GM21717 (cell line): Measurements from ENCODE around the gene PRKN.
"Not testable (repeated sequence)": the region's sequence is repeated elsewhere in the genome, so short reads cannot be mapped to it uniquely, and the experiment has no call there.

Source experiments
- ATAC-seq: cut with Tn5 transposase; IDR thresholded peaks from one replicate; pipeline ENCODE4 v1.9.1; 2021; ENCODE audit warnings: mild to moderate bottlenecking, moderate library complexity; ENCODE audit not compliant: unreplicated experiment

Gene PRKN

GRCh38 chr6:161882196-161882765, 845.3 kb downstream of the PRKN start:
- ATAC-seq = no peak

- no peak for ATAC-seq
Measured at GRCh38 chr6:161880056-161880455, 847.5 kb downstream of the PRKN start.

GRCh38 chr6:161876231-161876630, 851.3 kb downstream of the PRKN start:
- no peak for ATAC-seq

GRCh38 chr6:161870236-161870901, 857.2 kb downstream of the PRKN start:
- ATAC-seq = no peak

GRCh38 chr6:161869491-161869890, 858.1 kb downstream of the PRKN start:
- ATAC-seq = no peak

- no peak for ATAC-seq
Measured at GRCh38 chr6:161866570-161866969, 861.0 kb downstream of the PRKN start.

- not testable (repeated sequence) for ATAC-seq
Measured at GRCh38 chr6:161861061-161861460, 866.5 kb downstream of the PRKN start.

GRCh38 chr6:161853657-161854056, 873.9 kb downstream of the PRKN start:
- ATAC-seq = no peak

- not testable (repeated sequence) for ATAC-seq
Measured at GRCh38 chr6:161851486-161851885, 876.1 kb downstream of the PRKN start.

- no peak for ATAC-seq
Measured at GRCh38 chr6:161850562-161850961, 877.0 kb downstream of the PRKN start.

- ATAC-seq = no peak
Measured at GRCh38 chr6:161847628-161848027, 879.9 kb downstream of the PRKN start.

GRCh38 chr6:161844804-161845203, 882.8 kb downstream of the PRKN start:
- no peak for ATAC-seq

GRCh38 chr6:161843066-161843465, 884.5 kb downstream of the PRKN start:
- ATAC-seq = no peak

GRCh38 chr6:161840380-161840779, 887.2 kb downstream of the PRKN start:
- no peak for ATAC-seq

GRCh38 chr6:161838306-161839035, 889.1 kb downstream of the PRKN start:
- ATAC-seq = no peak

GRCh38 chr6:161837854-161838253, 889.7 kb downstream of the PRKN start:
- ATAC-seq = no peak

GRCh38 chr6:161837449-161837735, 890.2 kb downstream of the PRKN start:
- no peak for ATAC-seq

- ATAC-seq = no peak
Measured at GRCh38 chr6:161836643-161837448, 890.7 kb downstream of the PRKN start.

GRCh38 chr6:161835500-161836215, 891.9 kb downstream of the PRKN start:
- ATAC-seq = no peak

- ATAC-seq = no peak
Measured at GRCh38 chr6:161834426-161834825, 893.1 kb downstream of the PRKN start.
